ENCODE data around the gene LRBA. TPM values are rescaled to one million over a fixed set of nuclear protein-coding genes. Genes with fewer than 3 reads are reported as not detected.

Gene LRBA
- total RNA-seq, 5 donors from 2014 or later (not counting 1 experiment from before 2014, with no cell fraction given) = 56.1 to 81.7 (median 56.9) TPM

DNA sequence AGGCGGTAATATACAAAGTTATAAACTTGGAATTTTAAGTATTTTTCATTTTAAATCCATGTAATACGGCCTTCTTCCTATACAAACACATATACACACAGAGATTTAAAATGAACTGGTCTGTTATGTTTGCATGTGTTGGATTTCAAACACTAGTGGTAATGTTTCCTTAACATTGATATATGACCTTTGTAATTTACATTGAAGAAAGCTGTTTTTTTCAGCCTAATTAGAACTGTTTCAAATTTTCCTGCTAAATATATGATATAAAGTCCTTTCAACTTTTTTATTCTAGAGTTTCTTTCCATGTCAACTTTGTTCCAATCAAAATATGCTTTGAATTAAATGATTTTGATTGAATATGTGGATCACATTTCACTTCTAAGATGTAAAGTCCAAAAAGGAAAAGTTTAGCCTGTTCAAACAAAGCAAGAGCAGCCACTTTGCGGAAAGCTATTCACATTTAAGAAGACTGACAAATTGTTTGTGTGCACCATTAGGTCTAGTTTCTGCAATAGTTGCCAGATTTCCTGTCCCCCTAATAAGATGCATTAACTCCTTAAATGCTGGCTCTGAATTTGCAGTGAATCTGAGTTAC is 659.1 kb downstream of the LRBA start:
- no CpG with 5 or more reads among the region's 3 CpGs for WGBS (ENCODE audit: insufficient coverage)
- ATAC-seq (replicated peaks in 1 of 4) = no peak

DNA sequence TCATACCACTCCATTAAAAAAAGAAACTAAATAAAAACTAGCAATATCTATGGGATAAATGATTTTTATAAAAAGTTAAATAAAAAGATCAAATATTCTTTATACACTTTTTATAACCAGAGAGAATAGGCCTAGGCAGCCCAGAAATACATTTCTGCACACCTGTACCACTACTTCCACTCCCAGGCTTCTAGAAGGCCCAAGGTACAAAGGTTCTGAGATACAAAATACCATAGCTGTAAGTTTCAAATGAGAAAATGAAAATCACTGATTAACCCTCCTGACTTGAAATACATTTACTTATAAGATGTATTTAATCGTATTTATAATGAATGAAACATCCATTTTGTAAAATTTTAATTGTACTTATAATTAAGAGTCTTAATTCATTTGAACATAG is 659.7 kb downstream of the LRBA start:
- Histone ChIP-seq H3K27ac (ENCODE audit: low read length) (no peak overlapping the region), H3K4me3 (ENCODE audit: control insufficient read depth in 1 of 2, extremely low read depth in 1 of 2, low read length in 1 of 2) (no peak overlapping the region), H3K9me3 (no peaks in the 10 kb centered on the region), H3K4me1 (ENCODE audit: control insufficient read depth in 1 of 2, extremely low read depth in 1 of 2, insufficient read depth in 2 of 2, low read length in 2 of 2) (no peaks in the 10 kb centered on the region), H3K27me3 (replicated peaks in 1 of 2; ENCODE audit: control insufficient read depth in 2 of 2, extremely low read depth in 1 of 2, insufficient read depth in 2 of 2, low read length in 1 of 2) (no peaks in the 10 kb centered on the region), H3K36me3 (ENCODE audit: control insufficient read depth in 2 of 2, extremely low read depth in 1 of 2, insufficient read depth in 1 of 2, low read length in 1 of 2) (no peaks in the 10 kb centered on the region)
- H3K27me3 Mint-ChIP-seq = no peaks in the 10 kb centered on the region
- ChIA-PET CTCF (no interaction called here), POLR2A (interaction anchor here in 1 of 2 donors (0.5 kb wide), 1 partner anchor 96 kb away, joined by 7 read pairs; no protein-coding TSS in a partner anchor)
- H3K27ac Mint-ChIP-seq = no peak overlapping the region
- ATAC-seq (replicated peaks in 1 of 4) (no peak), DNase-seq (no peak)
- WGBS (ENCODE audit: insufficient coverage) = no CpG with 5 or more reads among the region's 1 CpG
- no peaks in the 10 kb centered on the region for H3K9me3 Mint-ChIP-seq
- H3K4me1 Mint-ChIP-seq = no peaks in the 10 kb centered on the region
- peaks cover 3% of the 10 kb centered on the region for H3K36me3 Mint-ChIP-seq
- no peak overlapping the region for H3K4me3 Mint-ChIP-seq

More for the DNA sequence above, 659.1 kb downstream of the LRBA start:
- H3K4me3 Mint-ChIP-seq = no peak overlapping the region
- Histone ChIP-seq H3K9me3 (no peaks in the 10 kb centered on the region), H3K4me3 (ENCODE audit: control insufficient read depth in 1 of 2, extremely low read depth in 1 of 2, low read length in 1 of 2) (no peak overlapping the region), H3K27me3 (replicated peaks in 1 of 2; ENCODE audit: control insufficient read depth in 2 of 2, extremely low read depth in 1 of 2, insufficient read depth in 2 of 2, low read length in 1 of 2) (no peaks in the 10 kb centered on the region), H3K36me3 (ENCODE audit: control insufficient read depth in 2 of 2, extremely low read depth in 1 of 2, insufficient read depth in 1 of 2, low read length in 1 of 2) (no peaks in the 10 kb centered on the region), H3K4me1 (ENCODE audit: control insufficient read depth in 1 of 2, extremely low read depth in 1 of 2, insufficient read depth in 2 of 2, low read length in 2 of 2) (no peaks in the 10 kb centered on the region), H3K27ac (ENCODE audit: low read length) (no peak overlapping the region)
- POLR2A ChIA-PET = interaction anchor here in 1 of 2 donors (0.5 kb wide), 1 partner anchor 97 kb away, joined by 7 read pairs; no protein-coding TSS in a partner anchor
- no peaks in the 10 kb centered on the region for H3K27me3 Mint-ChIP-seq
- CTCF ChIA-PET = no interaction called here
- H3K36me3 Mint-ChIP-seq = peaks cover 3% of the 10 kb centered on the region
- no peaks in the 10 kb centered on the region for H3K4me1 Mint-ChIP-seq
- H3K9me3 Mint-ChIP-seq = no peaks in the 10 kb centered on the region
- H3K27ac Mint-ChIP-seq = no peak overlapping the region
- no peak for DNase-seq

GRCh38 chr4:150354214-150354796 is 660.8 kb downstream of the LRBA start:
- no peaks in the 10 kb centered on the region for H3K4me1 ChIP-seq (ENCODE audit: control insufficient read depth in 1 of 2, extremely low read depth in 1 of 2, insufficient read depth in 2 of 2, low read length in 2 of 2)
- CTCF ChIA-PET = no interaction called here
- no peak overlapping the region for H3K4me3 ChIP-seq (ENCODE audit: control insufficient read depth in 1 of 2, extremely low read depth in 1 of 2, low read length in 1 of 2)
- Mint-ChIP-seq H3K4me1 (no peaks in the 10 kb centered on the region), H3K36me3 (peaks cover 7% of the 10 kb centered on the region), H3K9me3 (no peaks in the 10 kb centered on the region), H3K4me3 (no peak overlapping the region), H3K27ac (no peak overlapping the region), H3K27me3 (no peaks in the 10 kb centered on the region)
- no peak for ATAC-seq (replicated peaks in 1 of 4)
- no peak overlapping the region for H3K27ac ChIP-seq (ENCODE audit: low read length)
- H3K27me3 ChIP-seq (replicated peaks in 1 of 2; ENCODE audit: control insufficient read depth in 2 of 2, extremely low read depth in 1 of 2, insufficient read depth in 2 of 2, low read length in 1 of 2) = no peaks in the 10 kb centered on the region
- no CpG with 5 or more reads among the region's 4 CpGs for WGBS (ENCODE audit: insufficient coverage)
- peaks cover 0 to 3% of the 10 kb centered on the region in 2 donors for H3K36me3 ChIP-seq (ENCODE audit: control insufficient read depth in 2 of 2, extremely low read depth in 1 of 2, insufficient read depth in 1 of 2, low read length in 1 of 2)
- H3K9me3 ChIP-seq = no peaks in the 10 kb centered on the region
- no peak for DNase-seq
- POLR2A ChIA-PET = no interaction called here

DNA sequence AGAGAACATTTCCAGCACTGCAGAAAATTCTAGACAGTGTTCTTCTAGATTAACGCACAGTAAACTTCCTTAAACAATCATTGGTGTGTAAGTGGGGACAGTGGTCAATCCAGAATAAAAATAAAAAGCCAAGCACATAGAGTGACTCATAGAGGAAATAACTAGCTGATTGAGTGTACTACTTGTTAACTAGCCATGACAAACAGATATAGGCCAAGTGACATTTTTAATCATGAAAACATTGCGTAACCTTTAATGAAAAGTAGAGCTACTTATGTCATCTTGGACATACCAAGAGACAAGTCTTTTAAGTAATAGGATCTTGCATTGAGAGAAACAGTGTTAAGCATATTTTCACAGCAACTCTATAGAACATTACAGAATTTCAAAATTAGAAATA is 667.0 kb downstream of the LRBA start:
- Histone ChIP-seq H3K4me3 (ENCODE audit: control insufficient read depth in 1 of 2, extremely low read depth in 1 of 2, low read length in 1 of 2) (no peak overlapping the region), H3K36me3 (ENCODE audit: control insufficient read depth in 2 of 2, extremely low read depth in 1 of 2, insufficient read depth in 1 of 2, low read length in 1 of 2) (peaks cover 0 to 3% of the 10 kb centered on the region in 2 donors), H3K27ac (ENCODE audit: low read length) (no peak overlapping the region), H3K4me1 (ENCODE audit: control insufficient read depth in 1 of 2, extremely low read depth in 1 of 2, insufficient read depth in 2 of 2, low read length in 2 of 2) (no peaks in the 10 kb centered on the region), H3K9me3 (no peaks in the 10 kb centered on the region), H3K27me3 (replicated peaks in 1 of 2; ENCODE audit: control insufficient read depth in 2 of 2, extremely low read depth in 1 of 2, insufficient read depth in 2 of 2, low read length in 1 of 2) (no peaks in the 10 kb centered on the region)
- Mint-ChIP-seq H3K4me1 (peaks cover 0 to 8% (median 0%) of the 10 kb centered on the region in 3 donors), H3K4me3 (no peak overlapping the region), H3K9me3 (no peaks in the 10 kb centered on the region), H3K27me3 (no peaks in the 10 kb centered on the region), H3K27ac (no peak overlapping the region), H3K36me3 (peaks cover 37% of the 10 kb centered on the region)
- CTCF ChIA-PET = no interaction called here
- DNase-seq = no peak
- POLR2A ChIA-PET = no interaction called here
- ATAC-seq (replicated peaks in 1 of 4) = no peak
- no CpG with 5 or more reads among the region's 2 CpGs for WGBS (ENCODE audit: insufficient coverage)

DNA sequence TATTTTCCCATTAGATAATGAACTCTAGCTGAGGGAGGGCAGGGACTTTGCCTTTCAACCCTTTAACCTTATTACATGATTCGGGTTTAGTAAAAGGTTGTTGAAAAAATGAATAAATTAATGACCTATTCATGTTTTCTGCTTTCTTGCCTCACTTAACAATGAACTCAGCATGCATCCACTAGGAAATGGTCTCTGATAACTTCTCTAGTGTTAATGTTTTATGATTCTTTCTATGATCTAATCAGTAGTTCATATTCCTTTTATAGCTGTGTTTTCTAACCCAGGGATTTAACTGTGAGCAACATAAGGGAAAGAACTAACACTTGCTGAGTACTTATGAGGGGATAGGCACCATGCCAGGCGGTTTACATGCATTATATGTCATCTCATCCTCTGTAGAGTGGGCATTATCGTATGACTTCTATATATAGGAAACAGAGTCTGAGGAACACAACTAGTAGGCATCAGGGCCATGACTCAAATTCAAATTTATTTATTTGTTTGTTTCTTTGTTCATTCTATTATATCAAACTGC is 669.8 kb downstream of the LRBA start:
- ChIA-PET CTCF (interaction anchor here in 1 of 2 donors (0.6 kb wide), 1 partner anchor 451 kb away, joined by 3 read pairs; no protein-coding TSS in a partner anchor), POLR2A (no interaction called here)
- no peaks in the 10 kb centered on the region for H3K27me3 Mint-ChIP-seq

GRCh38 chr4:150343796-150344195 is 671.3 kb downstream of the LRBA start:
- Histone ChIP-seq H3K27ac (ENCODE audit: low read length) (no peak overlapping the region), H3K36me3 (ENCODE audit: control insufficient read depth in 2 of 2, extremely low read depth in 1 of 2, insufficient read depth in 1 of 2, low read length in 1 of 2) (peaks cover 2 to 5% of the 10 kb centered on the region in 2 donors), H3K4me1 (ENCODE audit: control insufficient read depth in 1 of 2, extremely low read depth in 1 of 2, insufficient read depth in 2 of 2, low read length in 2 of 2) (no peaks in the 10 kb centered on the region), H3K9me3 (no peaks in the 10 kb centered on the region), H3K4me3 (ENCODE audit: control insufficient read depth in 1 of 2, extremely low read depth in 1 of 2, low read length in 1 of 2) (no peak overlapping the region), H3K27me3 (replicated peaks in 1 of 2; ENCODE audit: control insufficient read depth in 2 of 2, extremely low read depth in 1 of 2, insufficient read depth in 2 of 2, low read length in 1 of 2) (no peaks in the 10 kb centered on the region)
- no peak overlapping the region for H3K27ac Mint-ChIP-seq
- 94% methylated on average over 1 of the region's 2 CpGs for WGBS (ENCODE audit: insufficient coverage)
- H3K4me1 Mint-ChIP-seq = peaks cover 0 to 8% (median 0%) of the 10 kb centered on the region in 3 donors
- ChIA-PET POLR2A (no interaction called here), CTCF (no interaction called here)
- DNase-seq (no peak), ATAC-seq (replicated peaks in 1 of 4) (no peak)
- H3K4me3 Mint-ChIP-seq = no peak overlapping the region
- H3K9me3 Mint-ChIP-seq = no peaks in the 10 kb centered on the region
- H3K36me3 Mint-ChIP-seq = peaks cover 51% of the 10 kb centered on the region
- H3K27me3 Mint-ChIP-seq = no peaks in the 10 kb centered on the region

More for the DNA sequence above, 669.8 kb downstream of the LRBA start:
- Mint-ChIP-seq H3K27ac (no peak overlapping the region), H3K36me3 (peaks cover 58% of the 10 kb centered on the region), H3K4me3 (no peak overlapping the region), H3K9me3 (no peaks in the 10 kb centered on the region), H3K4me1 (peaks cover 0 to 8% (median 0%) of the 10 kb centered on the region in 3 donors)
- DNase-seq = no peak
- ATAC-seq (replicated peaks in 1 of 4) = no peak
- Histone ChIP-seq H3K36me3 (ENCODE audit: control insufficient read depth in 2 of 2, extremely low read depth in 1 of 2, insufficient read depth in 1 of 2, low read length in 1 of 2) (peaks cover 5% of the 10 kb centered on the region in 2 donors), H3K27ac (ENCODE audit: low read length) (no peak overlapping the region), H3K4me1 (ENCODE audit: control insufficient read depth in 1 of 2, extremely low read depth in 1 of 2, insufficient read depth in 2 of 2, low read length in 2 of 2) (no peaks in the 10 kb centered on the region), H3K27me3 (replicated peaks in 1 of 2; ENCODE audit: control insufficient read depth in 2 of 2, extremely low read depth in 1 of 2, insufficient read depth in 2 of 2, low read length in 1 of 2) (no peaks in the 10 kb centered on the region), H3K4me3 (ENCODE audit: control insufficient read depth in 1 of 2, extremely low read depth in 1 of 2, low read length in 1 of 2) (no peak overlapping the region), H3K9me3 (no peaks in the 10 kb centered on the region)
- WGBS (ENCODE audit: insufficient coverage) = 100% methylated on average over 1 of the region's 3 CpGs
